Lower leg skin (tissue), 3 donors: Measurements from ENCODE around the gene RAB17.

ENCODE experiments used
- POLR2A ChIP-seq, 2 donors: fragments of 450-650 bp; IDR thresholded peaks; one replicate each; pipeline ENCODE4 v1.6.1; 2016 to 2017; ENCODE audit warnings: antibody characterized with exemption in 2 of 2, mild to moderate bottlenecking in 1 of 2, moderate library complexity in 1 of 2
- TF ChIP-seq, protein P1 (sequence below), 3 donors: fragments of 450-650 bp; IDR thresholded peaks; one replicate each; pipeline ENCODE4 v1.5.1; 2016; ENCODE audit warnings: antibody characterized with exemption in 3 of 3, mild to moderate bottlenecking in 3 of 3, moderate library complexity in 2 of 3

GRCh38 chr2:237540823-237541222, 49.7 kb downstream of the RAB17 start:
- TF ChIP-seq, protein P1, sequence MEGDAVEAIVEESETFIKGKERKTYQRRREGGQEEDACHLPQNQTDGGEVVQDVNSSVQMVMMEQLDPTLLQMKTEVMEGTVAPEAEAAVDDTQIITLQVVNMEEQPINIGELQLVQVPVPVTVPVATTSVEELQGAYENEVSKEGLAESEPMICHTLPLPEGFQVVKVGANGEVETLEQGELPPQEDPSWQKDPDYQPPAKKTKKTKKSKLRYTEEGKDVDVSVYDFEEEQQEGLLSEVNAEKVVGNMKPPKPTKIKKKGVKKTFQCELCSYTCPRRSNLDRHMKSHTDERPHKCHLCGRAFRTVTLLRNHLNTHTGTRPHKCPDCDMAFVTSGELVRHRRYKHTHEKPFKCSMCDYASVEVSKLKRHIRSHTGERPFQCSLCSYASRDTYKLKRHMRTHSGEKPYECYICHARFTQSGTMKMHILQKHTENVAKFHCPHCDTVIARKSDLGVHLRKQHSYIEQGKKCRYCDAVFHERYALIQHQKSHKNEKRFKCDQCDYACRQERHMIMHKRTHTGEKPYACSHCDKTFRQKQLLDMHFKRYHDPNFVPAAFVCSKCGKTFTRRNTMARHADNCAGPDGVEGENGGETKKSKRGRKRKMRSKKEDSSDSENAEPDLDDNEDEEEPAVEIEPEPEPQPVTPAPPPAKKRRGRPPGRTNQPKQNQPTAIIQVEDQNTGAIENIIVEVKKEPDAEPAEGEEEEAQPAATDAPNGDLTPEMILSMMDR (IDR thresholded peaks at IDR 0.05), result no peak
- TF ChIP-seq POLR2A (IDR thresholded peaks at IDR 0.05), result no peak
